SK-N-MC (cell line): Measurements from ENCODE around the gene POU5F1.
"Not testable (repeated sequence)": the region's sequence is repeated elsewhere in the genome, so short reads cannot be mapped to it uniquely, and the experiment has no call there.

Source experiments
- EZH2 ChIP-seq: fragments of 200-600 bp; sonication (generic); IDR thresholded peaks from one replicate; pipeline ENCODE4 v1.6.1; 2017; ENCODE audit warnings: antibody characterized with exemption
- POLR2AphosphoS5 ChIP-seq: IDR thresholded peaks from 2 replicates; pipeline ENCODE4 v1.6.1; 2012; ENCODE audit warnings: mild to moderate bottlenecking, low read depth, low read length, borderline replicate concordance

DNA sequence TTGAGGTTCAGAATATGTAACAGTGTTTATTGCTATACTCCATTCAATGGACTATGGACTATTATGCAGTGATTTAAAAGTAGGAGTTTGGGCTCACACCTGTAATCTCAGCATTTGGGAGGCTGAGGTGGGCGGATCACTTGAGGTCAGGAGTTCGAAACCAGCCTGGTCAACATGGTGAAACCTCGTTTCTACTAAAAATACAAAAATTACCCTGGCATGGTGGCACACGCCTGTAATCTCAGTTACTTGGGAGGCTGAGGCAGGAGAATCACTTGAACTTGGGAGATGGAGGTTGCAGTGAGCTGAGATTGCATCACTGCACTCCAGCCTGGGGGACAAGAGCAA, 28.6 kb upstream of the POU5F1 start:
- TF ChIP-seq EZH2, POLR2AphosphoS5: not testable (repeated sequence)
